Measurements from ENCODE around the gene BCDIN3D. TPM values are rescaled to one million over a fixed set of nuclear protein-coding genes. Genes with fewer than 3 reads are reported as not detected.

BCDIN3D gene
- total and polyA plus RNA-seq, 10 donors: 3.3 to 7.4 (median 5.2) TPM

DNA sequence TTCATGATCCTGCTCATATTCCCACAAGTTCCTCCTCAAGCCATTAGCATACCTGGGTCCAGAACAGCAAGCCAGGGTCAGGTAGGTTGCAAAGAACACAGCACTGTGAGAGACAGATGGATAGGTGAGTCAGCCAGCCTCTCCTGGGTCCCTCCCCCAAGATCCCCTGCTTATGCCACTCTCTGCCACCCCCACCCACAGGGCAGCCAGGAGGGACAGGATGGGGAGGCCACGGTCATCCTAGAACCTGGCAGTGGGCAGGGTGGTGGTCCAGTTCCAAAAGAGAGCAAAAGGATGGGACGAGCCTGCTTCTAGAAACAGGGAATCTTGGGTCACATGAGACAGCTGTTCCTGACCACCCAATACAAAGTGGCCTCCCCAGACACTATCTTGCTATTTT lies 48.1 kb upstream of the BCDIN3D start:
- no peak overlapping the region for H3K27ac ChIP-seq
- H3K36me3 ChIP-seq: no peaks in the 10 kb centered on the region
- no peak for DNase-seq
- WGBS, 5 donors: 59 to 82% (median 71%) methylated on average over 2 of the region's 2 CpGs
- H3K9me3 ChIP-seq: no peaks in the 10 kb centered on the region
- no peak for TF ChIP-seq POLR2AphosphoS5 (IDR thresholded peaks at IDR 0.05)
- intact Hi-C loops (cut with DNase I; ENCODE audit: low total_unique reads): no loop called here
- peaks cover 0 to 13% (median 0%) of the 10 kb centered on the region in 6 donors for H3K4me1 ChIP-seq
- H3K4me3 ChIP-seq: no peak overlapping the region
- peaks cover 0 to 12% (median 0%) of the 10 kb centered on the region in 7 donors for H3K27me3 ChIP-seq (replicated peaks in 1 of 7)

DNA sequence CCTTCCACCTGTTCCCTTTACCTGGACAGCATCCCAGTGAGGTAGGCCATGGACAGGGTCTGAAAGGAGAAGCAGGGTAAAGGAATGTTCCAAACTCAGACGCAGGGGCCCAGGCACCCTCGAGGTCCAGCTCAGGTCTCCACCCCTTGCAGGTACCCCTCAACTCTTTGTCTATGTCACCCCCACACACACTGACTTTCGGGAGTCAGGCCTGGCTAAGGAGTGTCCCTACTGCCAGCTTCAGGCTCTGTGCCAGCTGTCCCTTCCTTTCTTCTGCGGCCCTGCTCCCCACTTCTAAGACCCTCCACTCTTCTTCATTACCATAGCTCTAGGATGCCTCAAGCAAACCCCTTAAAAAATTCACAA lies 47.2 kb upstream of the BCDIN3D start:
- Histone ChIP-seq H3K27me3 (replicated peaks in 1 of 7) (peaks cover 0 to 19% (median 0%) of the 10 kb centered on the region in 7 donors), H3K9me3 (no peaks in the 10 kb centered on the region), H3K4me3 (no peak overlapping the region), H3K27ac (no peak overlapping the region), H3K36me3 (no peaks in the 10 kb centered on the region), H3K4me1 (peaks cover 0 to 17% (median 0%) of the 10 kb centered on the region in 6 donors)
- DNase-seq: no peak
- TF ChIP-seq POLR2AphosphoS5 (IDR thresholded peaks at IDR 0.05) (no peak), POLR2A (IDR thresholded peaks at IDR 0.05) (no peak)
- WGBS, 5 donors: 81 to 88% (median 85%) methylated on average over 4 of the region's 4 CpGs
- intact Hi-C loops (cut with DNase I; ENCODE audit: low total_unique reads): no loop called here

DNA sequence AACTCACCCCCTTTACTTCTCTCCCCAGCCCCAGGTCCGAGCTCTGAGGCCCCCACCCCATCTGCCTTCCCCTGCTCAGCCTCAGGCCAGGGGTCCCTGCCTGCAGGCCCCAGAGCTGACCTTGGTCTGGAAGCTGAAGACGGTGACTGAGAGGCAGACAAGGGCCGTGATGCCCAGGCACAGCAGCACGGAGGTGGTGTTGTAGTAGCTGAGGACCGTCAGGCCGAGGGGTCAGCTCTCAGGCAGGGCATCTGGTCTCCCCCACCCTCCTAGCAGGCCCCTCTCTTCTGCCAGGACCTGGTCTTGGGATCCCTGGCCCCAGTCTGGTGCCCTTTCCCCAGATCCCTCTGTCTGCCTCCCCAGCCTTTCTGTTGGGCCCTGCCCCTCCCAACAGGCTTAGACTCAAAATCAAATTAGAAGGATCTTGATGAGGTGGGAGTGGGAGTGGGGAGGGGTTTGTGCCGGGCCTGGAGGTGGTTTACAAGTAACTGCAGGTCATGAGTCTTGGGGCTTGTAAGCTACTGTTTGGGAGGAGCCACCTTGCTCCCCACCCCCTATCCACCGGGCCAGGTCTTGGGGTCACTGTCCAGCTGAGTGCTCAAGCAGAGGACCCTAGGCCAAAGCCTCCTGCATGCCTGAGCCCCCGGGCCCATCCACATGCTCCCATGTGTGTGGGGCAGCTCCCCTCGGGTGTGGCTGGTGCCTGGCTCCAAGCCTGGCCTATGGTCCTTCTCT lies 46.6 kb upstream of the BCDIN3D start:
- H3K4me3 ChIP-seq: no peak overlapping the region
- H3K4me1 ChIP-seq: peaks cover 0 to 11% (median 0%) of the 10 kb centered on the region in 6 donors
- peaks cover 0 to 24% (median 0%) of the 10 kb centered on the region in 7 donors for H3K27me3 ChIP-seq (replicated peaks in 1 of 7)
- WGBS, 5 donors: 81 to 92% (median 84%) methylated on average over 7 to 10 of the region's 10 CpGs
- intact Hi-C loops (cut with DNase I; ENCODE audit: low total_unique reads): no loop called here
- H3K36me3 ChIP-seq: no peaks in the 10 kb centered on the region
- TF ChIP-seq, protein P1, sequence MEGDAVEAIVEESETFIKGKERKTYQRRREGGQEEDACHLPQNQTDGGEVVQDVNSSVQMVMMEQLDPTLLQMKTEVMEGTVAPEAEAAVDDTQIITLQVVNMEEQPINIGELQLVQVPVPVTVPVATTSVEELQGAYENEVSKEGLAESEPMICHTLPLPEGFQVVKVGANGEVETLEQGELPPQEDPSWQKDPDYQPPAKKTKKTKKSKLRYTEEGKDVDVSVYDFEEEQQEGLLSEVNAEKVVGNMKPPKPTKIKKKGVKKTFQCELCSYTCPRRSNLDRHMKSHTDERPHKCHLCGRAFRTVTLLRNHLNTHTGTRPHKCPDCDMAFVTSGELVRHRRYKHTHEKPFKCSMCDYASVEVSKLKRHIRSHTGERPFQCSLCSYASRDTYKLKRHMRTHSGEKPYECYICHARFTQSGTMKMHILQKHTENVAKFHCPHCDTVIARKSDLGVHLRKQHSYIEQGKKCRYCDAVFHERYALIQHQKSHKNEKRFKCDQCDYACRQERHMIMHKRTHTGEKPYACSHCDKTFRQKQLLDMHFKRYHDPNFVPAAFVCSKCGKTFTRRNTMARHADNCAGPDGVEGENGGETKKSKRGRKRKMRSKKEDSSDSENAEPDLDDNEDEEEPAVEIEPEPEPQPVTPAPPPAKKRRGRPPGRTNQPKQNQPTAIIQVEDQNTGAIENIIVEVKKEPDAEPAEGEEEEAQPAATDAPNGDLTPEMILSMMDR (IDR thresholded peaks at IDR 0.05 in 8 of 11, conservative IDR thresholded peaks at IDR 0.05 in 3 of 11): no peak
- no peak for TF ChIP-seq POLR2A (IDR thresholded peaks at IDR 0.05)
- TF ChIP-seq POLR2AphosphoS5 (IDR thresholded peaks at IDR 0.05): no peak
- no peak overlapping the region for H3K27ac ChIP-seq
- DNase-seq: no peak
- no peaks in the 10 kb centered on the region for H3K9me3 ChIP-seq

DNA sequence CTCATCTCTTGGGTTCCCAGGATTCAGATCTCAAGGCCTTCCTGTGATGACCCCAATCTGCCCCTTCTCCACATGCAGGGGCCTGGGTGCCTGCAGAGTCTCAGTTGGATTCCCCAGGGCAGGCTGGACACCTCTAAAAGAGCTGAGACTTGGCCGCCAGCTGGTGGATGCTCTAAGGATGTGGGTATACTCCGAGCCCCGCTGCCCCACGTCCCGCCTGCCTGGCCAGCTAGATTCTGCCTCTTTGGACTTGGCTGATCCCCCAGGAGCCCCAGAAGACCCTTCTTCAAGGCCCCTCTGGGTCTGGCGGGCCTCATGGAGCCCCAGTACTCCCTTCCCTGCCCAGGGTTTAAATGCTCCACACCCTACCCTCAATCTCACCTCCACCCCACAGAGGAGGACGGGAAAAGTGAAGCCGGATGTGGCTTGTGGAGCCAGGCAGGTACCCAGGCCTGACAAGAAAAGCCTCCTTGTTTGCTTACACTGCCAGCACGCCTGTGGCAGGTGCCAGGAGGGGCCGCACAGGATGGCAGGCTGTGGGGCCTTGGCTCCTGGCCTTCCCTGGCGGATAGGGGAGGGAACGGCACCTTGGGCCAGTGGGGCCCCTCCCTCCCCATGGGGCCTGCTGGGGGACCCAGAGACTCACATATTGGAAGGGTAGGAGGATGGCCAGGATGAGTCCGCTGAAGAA lies 45.7 kb upstream of the BCDIN3D start:
- Histone ChIP-seq H3K4me3 (no peak overlapping the region), H3K27me3 (replicated peaks in 1 of 7) (peaks cover 0 to 33% (median 0%) of the 10 kb centered on the region in 7 donors), H3K9me3 (no peaks in the 10 kb centered on the region), H3K36me3 (no peaks in the 10 kb centered on the region), H3K27ac (no peak overlapping the region), H3K4me1 (peaks cover 0 to 6% (median 0%) of the 10 kb centered on the region in 6 donors)
- no peak for DNase-seq
- TF ChIP-seq POLR2A (IDR thresholded peaks at IDR 0.05) (no peak), POLR2AphosphoS5 (IDR thresholded peaks at IDR 0.05) (no peak)
- TF ChIP-seq, protein P1 (IDR thresholded peaks at IDR 0.05 in 8 of 11, conservative IDR thresholded peaks at IDR 0.05 in 3 of 11): no peak
- 85 to 95% (median 91%) methylated on average over 12 to 13 of the region's 13 CpGs for WGBS, 5 donors
- intact Hi-C loops (cut with DNase I; ENCODE audit: low total_unique reads): no loop called here

Data from spleen (tissue), 11 donors.